HepG2 (cell line): ENCODE results near the gene DCAF15. TPM values are rescaled to one million over a fixed set of nuclear protein-coding genes. Genes with fewer than 3 reads are reported as not detected.

Experiments
- ATAC-seq: fragments of 200-7000 bp; cut with Tn5 transposase; 3 replicates; pipeline ENCODE4 v1.9.1; 2020; ENCODE audit warnings: mild to moderate bottlenecking, moderate library complexity
- BruUV-seq: library from RNA; stranded (reverse); fragments of 400-500 nt; replicated peaks from 2 replicates; lab custom pipeline; 2021; lab: Mats Ljungman, UMichigan
- CTCF ChIA-PET: fragments of 300-600 bp; formaldehyde crosslinking; extraction: SDS; loops from one replicate; lab custom pipeline; 2021; ENCODE audit warnings: low total read pairs, inconsistent platforms, low intra/inter-chr PET ratio; lab: Yijun Ruan, JAX
- POLR2A ChIA-PET: fragments of 350-600 bp; sonication (Branson Sonifier 250); formaldehyde crosslinking; loops from one replicate; lab custom pipeline; 2020; ENCODE audit warnings: antibody characterized with exemption, inconsistent platforms; lab: Yijun Ruan, JAX
- DNase-seq: peaks from one replicate; pipeline ENCODE4 v3.0.0-alpha.2; 2015; ENCODE audit warnings: low spot score
- FAIRE-seq: peaks from 3 replicates; lab custom pipeline; 2011; peaks lifted over from hg19 to GRCh38; lab: Jason Lieb, UNC
- H2AFZ ChIP-seq: one replicate; pipeline ENCODE4 v1.6.1; 2011; ENCODE audit warnings: low read length, inconsistent platforms
- H3K27ac ChIP-seq: fragments of 300-600 bp; 3 replicates; pipeline ENCODE4 v1.8.0; 2011; ENCODE audit warnings: mixed run types, mild to moderate bottlenecking, mixed read lengths, low read length, inconsistent platforms; ENCODE audit not compliant: insufficient read depth; ENCODE audit errors: extremely low read length
- H3K27me3 ChIP-seq, 2 experiments: fragments of 200-600 bp in 1 of 2; 2 replicates in 1 of 2; 3 replicates in 1 of 2; pipeline versions ENCODE4 v1.6.0 to v1.8.0; 2011; ENCODE audit warnings: low read length in 2 of 2, mild to moderate bottlenecking in 2 of 2, moderate library complexity in 2 of 2, inconsistent platforms in 1 of 2; ENCODE audit not compliant: insufficient read depth in 2 of 2, control insufficient read depth in 1 of 2
- H3K36me3 ChIP-seq, 2 experiments: fragments of 200-600 bp in 1 of 2; replicated peaks in 1 of 2; 2 replicates in 1 of 2; 3 replicates in 1 of 2; pipeline versions ENCODE4 v1.5.1 to v1.8.0; 2011; ENCODE audit warnings: low read length in 2 of 2, inconsistent platforms in 1 of 2; ENCODE audit not compliant: insufficient read depth in 2 of 2, control insufficient read depth in 1 of 2
- H3K4me1 ChIP-seq: 2 replicates; pipeline ENCODE4 v1.5.1; 2012; ENCODE audit warnings: low read length, inconsistent platforms; ENCODE audit not compliant: insufficient read depth
- H3K4me2 ChIP-seq: 2 replicates; pipeline ENCODE4 v1.6.0; 2011; ENCODE audit warnings: low read depth, low read length, inconsistent platforms
- H3K4me3 ChIP-seq, 3 experiments: fragments of 200-600 bp in 1 of 3; sonication (generic), shearing (Covaris generic) in 1 of 3; replicated peaks in 1 of 3; 2 replicates each; pipeline ENCODE4 v1.5.1; 2011 to 2016; ENCODE audit warnings: low read length in 3 of 3, inconsistent platforms in 2 of 3, low read depth in 2 of 3, mild to moderate bottlenecking in 2 of 3, control low read depth in 1 of 3, mixed read lengths in 1 of 3; ENCODE audit not compliant: insufficient read depth in 1 of 3
- H3K79me2 ChIP-seq: one replicate; pipeline ENCODE4 v1.6.1; 2011; ENCODE audit warnings: low read length, inconsistent platforms; ENCODE audit not compliant: insufficient read depth
- H3K9ac ChIP-seq: 2 replicates; pipeline ENCODE4 v1.6.0; 2011; ENCODE audit warnings: mild to moderate bottlenecking, low read depth, low read length, inconsistent platforms; ENCODE audit not compliant: insufficient read depth
- H3K9me3 ChIP-seq: 2 replicates; pipeline ENCODE4 v1.5.1; 2012; ENCODE audit warnings: mild to moderate bottlenecking, low read length
- H4K20me1 ChIP-seq: 2 replicates; pipeline ENCODE4 v1.6.0; 2011; ENCODE audit warnings: inconsistent platforms, mild to moderate bottlenecking, low read length, moderate library complexity; ENCODE audit not compliant: insufficient read depth
- DPF2 ChIP-seq: sonication (generic); formaldehyde crosslinking; IDR thresholded peaks from 2 replicates; pipeline ENCODE4 v1.4.0; 2020; ENCODE audit warnings: mild to moderate bottlenecking, low read depth, missing genetic modification reagents, borderline replicate concordance
- FOXA3 ChIP-seq: IDR thresholded peaks from 2 replicates; pipeline ENCODE4 v1.6.1; 2016; ENCODE audit warnings: missing genetic modification reagents, missing compliant biosample characterization
- ISX ChIP-seq: sonication (generic); formaldehyde crosslinking; conservative IDR thresholded peaks from 2 replicates; pipeline ENCODE4 v1.5.0; 2020; ENCODE audit warnings: missing genetic modification reagents
- KDM3A ChIP-seq: IDR thresholded peaks from 2 replicates; pipeline ENCODE4 v1.6.1; 2018; ENCODE audit warnings: low read depth, missing compliant biosample characterization
- KLF9 ChIP-seq: IDR thresholded peaks from 2 replicates; pipeline ENCODE4 v1.6.1; 2016; ENCODE audit warnings: low read depth
- MBD4 ChIP-seq: IDR thresholded peaks from 2 replicates; pipeline ENCODE4 v1.6.1; 2012; ENCODE audit warnings: low read length, inconsistent platforms, borderline replicate concordance
- NAIF1 ChIP-seq: sonication (generic); formaldehyde crosslinking; IDR thresholded peaks from 2 replicates; pipeline ENCODE4 v1.5.0; 2020; ENCODE audit warnings: mild to moderate bottlenecking, missing genetic modification reagents, borderline replicate concordance
- PLRG1 ChIP-seq: fragments of 450-650 bp; conservative IDR thresholded peaks from 2 replicates; pipeline ENCODE4 v1.6.1; 2016
- SIN3A ChIP-seq: IDR thresholded peaks from 2 replicates; pipeline ENCODE4 v1.6.1; 2011; ENCODE audit warnings: low read depth, mild to moderate bottlenecking, control low read depth, low read length, borderline replicate concordance
- ZFP82 ChIP-seq: sonication (generic); formaldehyde crosslinking; IDR thresholded peaks from 2 replicates; pipeline ENCODE4 v1.5.1; 2020; ENCODE audit warnings: mild to moderate bottlenecking, missing genetic modification reagents, borderline replicate concordance
- ZNF282 ChIP-seq: fragments of 450-650 bp; IDR thresholded peaks from 2 replicates; pipeline ENCODE4 v1.6.1; 2018; ENCODE audit not compliant: partially characterized antibody
- ZNF616 ChIP-seq: sonication (generic); formaldehyde crosslinking; IDR thresholded peaks from 2 replicates; pipeline ENCODE4 v1.5.0; 2020; ENCODE audit warnings: low read depth, mild to moderate bottlenecking, missing genetic modification reagents
- WGBS: methylation state at CpG from one replicate; pipeline ENCODE4 v1.1.6; 2017; ENCODE audit warnings: low lambda C conversion rate; 5-methylcytosine and 5-hydroxymethylcytosine counted together
- in situ Hi-C: cut with HindIII; loops from 2 replicates; pipeline ENCODE4 v1.10.0; 2017; ENCODE audit warnings: low pct_unique_long_range_greater_than_20kb; ENCODE audit not compliant: extremely low pct_ligation_motif_present
- intact Hi-C: fragments of 100-400 bp; cut with micrococcal nuclease; formaldehyde crosslinking; loops from one replicate; pipeline ENCODE4 v1.10.0; 2022; ENCODE audit not compliant: unreplicated experiment
- polyA plus RNA-seq, 8 experiments: library from polyadenylated mRNA; depleted of rRNA in 3 of 8; stranded (reverse) in 7 of 8; unstranded in 1 of 8; fragments of >200 nt; fragmentation: Illumina TruSeq in 4 of 8; extraction: Trizol in 4 of 8; gene quantifications; 2 replicates each; pipeline versions ENCODE4 v1.2.1 to v1.2.3, GENCODE V29; 2011 to 2016; ENCODE audit warnings: low read depth in 4 of 8, missing spikeins in 1 of 8, mixed read lengths in 1 of 8; ENCODE audit not compliant: insufficient read depth in 1 of 8
- total RNA-seq, 5 experiments: library from RNA; depleted of rRNA; stranded (reverse); fragments of >200 nt; fragmentation: Illumina TruSeq; extraction: Trizol; gene quantifications; 2 replicates each; pipeline ENCODE4 v1.2.3, GENCODE V29; 2016; ENCODE audit warnings: low read depth in 1 of 5
- TF ChIP-seq, protein P1 (sequence below): fragments of 450-650 bp; IDR thresholded peaks from 2 replicates; pipeline ENCODE4 v1.6.1; 2017; ENCODE audit warnings: mild to moderate bottlenecking
- TF ChIP-seq, protein P2 (sequence below): sonication (generic); formaldehyde crosslinking; IDR thresholded peaks from 2 replicates; pipeline ENCODE4 v1.4.0; 2020; ENCODE audit warnings: mild to moderate bottlenecking, low read depth, missing genetic modification reagents
- TF ChIP-seq, protein P3 (sequence below): sonication (generic); formaldehyde crosslinking; IDR thresholded peaks from 2 replicates; pipeline ENCODE4 v1.8.1; 2022; ENCODE audit warnings: mild to moderate bottlenecking, missing genetic modification reagents
- TF ChIP-seq, protein P4 (sequence below): sonication (generic); formaldehyde crosslinking; IDR thresholded peaks from 2 replicates; pipeline ENCODE4 v1.8.0; 2022; ENCODE audit warnings: mild to moderate bottlenecking, missing genetic modification reagents
- TF ChIP-seq, protein P5 (sequence below): sonication (generic); formaldehyde crosslinking; IDR thresholded peaks from 2 replicates; pipeline ENCODE4 v1.9.0; 2021; ENCODE audit warnings: missing genetic modification reagents, mild to moderate bottlenecking, borderline replicate concordance

DCAF15 gene
- total and polyA plus RNA-seq, 2 of the 13 experiments (the other 11 are each of a cell fraction or from before 2014, with no cell fraction given): 13.6 to 14.0 TPM

DNA sequence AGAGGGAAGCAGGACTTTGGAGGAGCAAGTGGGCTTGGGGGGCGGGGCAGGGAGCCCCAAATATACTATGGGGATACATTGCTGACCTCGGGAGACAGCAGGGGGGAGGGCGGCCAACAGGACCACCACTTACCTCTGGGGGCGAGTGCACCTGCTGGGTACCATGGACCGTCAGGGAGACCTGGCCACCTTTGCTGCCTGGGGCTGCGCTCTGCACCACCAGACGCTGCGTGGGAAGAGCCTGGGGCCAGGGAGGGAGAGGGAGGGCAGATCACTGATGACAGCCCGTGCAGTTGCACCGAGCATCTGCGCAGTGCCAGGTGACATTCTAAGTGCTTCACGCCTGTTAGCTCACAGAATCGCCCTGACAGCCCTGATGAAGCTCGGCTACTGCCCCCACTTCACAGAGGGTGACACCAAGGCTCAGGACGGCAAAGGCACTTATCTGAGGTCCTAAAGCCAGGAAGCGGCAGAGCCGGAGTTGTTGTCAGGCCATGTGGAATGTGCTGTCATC lies 29.7 kb downstream of the DCAF15 start:
- CTCF ChIA-PET: no interaction called here
- H3K4me2 ChIP-seq: no peak overlapping the region
- intact Hi-C loops (no loop called here), in situ Hi-C loops (no loop called here)
- BruUV-seq: no TSS peak
- no peak overlapping the region for H3K4me3 ChIP-seq
- no peak overlapping the region for H3K27ac ChIP-seq
- H3K79me2 ChIP-seq: no peaks in the 10 kb centered on the region
- POLR2A ChIA-PET: no interaction called here
- FAIRE-seq: no peak
- H3K27me3 ChIP-seq: no peaks in the 10 kb centered on the region
- no peak overlapping the region for H2AFZ ChIP-seq
- TF ChIP-seq, protein P1, sequence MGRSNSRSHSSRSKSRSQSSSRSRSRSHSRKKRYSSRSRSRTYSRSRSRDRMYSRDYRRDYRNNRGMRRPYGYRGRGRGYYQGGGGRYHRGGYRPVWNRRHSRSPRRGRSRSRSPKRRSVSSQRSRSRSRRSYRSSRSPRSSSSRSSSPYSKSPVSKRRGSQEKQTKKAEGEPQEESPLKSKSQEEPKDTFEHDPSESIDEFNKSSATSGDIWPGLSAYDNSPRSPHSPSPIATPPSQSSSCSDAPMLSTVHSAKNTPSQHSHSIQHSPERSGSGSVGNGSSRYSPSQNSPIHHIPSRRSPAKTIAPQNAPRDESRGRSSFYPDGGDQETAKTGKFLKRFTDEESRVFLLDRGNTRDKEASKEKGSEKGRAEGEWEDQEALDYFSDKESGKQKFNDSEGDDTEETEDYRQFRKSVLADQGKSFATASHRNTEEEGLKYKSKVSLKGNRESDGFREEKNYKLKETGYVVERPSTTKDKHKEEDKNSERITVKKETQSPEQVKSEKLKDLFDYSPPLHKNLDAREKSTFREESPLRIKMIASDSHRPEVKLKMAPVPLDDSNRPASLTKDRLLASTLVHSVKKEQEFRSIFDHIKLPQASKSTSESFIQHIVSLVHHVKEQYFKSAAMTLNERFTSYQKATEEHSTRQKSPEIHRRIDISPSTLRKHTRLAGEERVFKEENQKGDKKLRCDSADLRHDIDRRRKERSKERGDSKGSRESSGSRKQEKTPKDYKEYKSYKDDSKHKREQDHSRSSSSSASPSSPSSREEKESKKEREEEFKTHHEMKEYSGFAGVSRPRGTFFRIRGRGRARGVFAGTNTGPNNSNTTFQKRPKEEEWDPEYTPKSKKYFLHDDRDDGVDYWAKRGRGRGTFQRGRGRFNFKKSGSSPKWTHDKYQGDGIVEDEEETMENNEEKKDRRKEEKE: no peak
- TF ChIP-seq NAIF1 (CRISPR knock-in tag) (no peak), KDM3A (CRISPR knock-in tag) (no peak), SIN3A (no peak), ZNF616 (CRISPR knock-in tag) (no peak), FOXA3 (CRISPR knock-in tag) (no peak), ZNF282 (no peak), ZFP82 (no peak), KLF9 (no peak), PLRG1 (no peak), MBD4 (no peak), ISX (CRISPR knock-in tag) (no peak), DPF2 (CRISPR knock-in tag) (no peak)
- TF ChIP-seq, protein P2, sequence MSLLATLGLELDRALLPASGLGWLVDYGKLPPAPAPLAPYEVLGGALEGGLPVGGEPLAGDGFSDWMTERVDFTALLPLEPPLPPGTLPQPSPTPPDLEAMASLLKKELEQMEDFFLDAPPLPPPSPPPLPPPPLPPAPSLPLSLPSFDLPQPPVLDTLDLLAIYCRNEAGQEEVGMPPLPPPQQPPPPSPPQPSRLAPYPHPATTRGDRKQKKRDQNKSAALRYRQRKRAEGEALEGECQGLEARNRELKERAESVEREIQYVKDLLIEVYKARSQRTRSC (CRISPR knock-in tag): no peak
- TF ChIP-seq, protein P3, sequence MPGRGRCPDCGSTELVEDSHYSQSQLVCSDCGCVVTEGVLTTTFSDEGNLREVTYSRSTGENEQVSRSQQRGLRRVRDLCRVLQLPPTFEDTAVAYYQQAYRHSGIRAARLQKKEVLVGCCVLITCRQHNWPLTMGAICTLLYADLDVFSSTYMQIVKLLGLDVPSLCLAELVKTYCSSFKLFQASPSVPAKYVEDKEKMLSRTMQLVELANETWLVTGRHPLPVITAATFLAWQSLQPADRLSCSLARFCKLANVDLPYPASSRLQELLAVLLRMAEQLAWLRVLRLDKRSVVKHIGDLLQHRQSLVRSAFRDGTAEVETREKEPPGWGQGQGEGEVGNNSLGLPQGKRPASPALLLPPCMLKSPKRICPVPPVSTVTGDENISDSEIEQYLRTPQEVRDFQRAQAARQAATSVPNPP (CRISPR knock-in tag): no peak
- TF ChIP-seq, protein P4, sequence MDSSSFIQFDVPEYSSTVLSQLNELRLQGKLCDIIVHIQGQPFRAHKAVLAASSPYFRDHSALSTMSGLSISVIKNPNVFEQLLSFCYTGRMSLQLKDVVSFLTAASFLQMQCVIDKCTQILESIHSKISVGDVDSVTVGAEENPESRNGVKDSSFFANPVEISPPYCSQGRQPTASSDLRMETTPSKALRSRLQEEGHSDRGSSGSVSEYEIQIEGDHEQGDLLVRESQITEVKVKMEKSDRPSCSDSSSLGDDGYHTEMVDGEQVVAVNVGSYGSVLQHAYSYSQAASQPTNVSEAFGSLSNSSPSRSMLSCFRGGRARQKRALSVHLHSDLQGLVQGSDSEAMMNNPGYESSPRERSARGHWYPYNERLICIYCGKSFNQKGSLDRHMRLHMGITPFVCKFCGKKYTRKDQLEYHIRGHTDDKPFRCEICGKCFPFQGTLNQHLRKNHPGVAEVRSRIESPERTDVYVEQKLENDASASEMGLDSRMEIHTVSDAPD (CRISPR knock-in tag): no peak
- TF ChIP-seq, protein P5, sequence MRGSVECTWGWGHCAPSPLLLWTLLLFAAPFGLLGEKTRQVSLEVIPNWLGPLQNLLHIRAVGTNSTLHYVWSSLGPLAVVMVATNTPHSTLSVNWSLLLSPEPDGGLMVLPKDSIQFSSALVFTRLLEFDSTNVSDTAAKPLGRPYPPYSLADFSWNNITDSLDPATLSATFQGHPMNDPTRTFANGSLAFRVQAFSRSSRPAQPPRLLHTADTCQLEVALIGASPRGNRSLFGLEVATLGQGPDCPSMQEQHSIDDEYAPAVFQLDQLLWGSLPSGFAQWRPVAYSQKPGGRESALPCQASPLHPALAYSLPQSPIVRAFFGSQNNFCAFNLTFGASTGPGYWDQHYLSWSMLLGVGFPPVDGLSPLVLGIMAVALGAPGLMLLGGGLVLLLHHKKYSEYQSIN (CRISPR knock-in tag): no peak
- H3K9ac ChIP-seq: no peak overlapping the region
- peaks cover 5 to 12% of the 10 kb centered on the region in 2 experiments; a peak in 3 of 5 replicates for H3K36me3 ChIP-seq
- no peaks in the 10 kb centered on the region for H4K20me1 ChIP-seq
- DNase-seq: no peak
- no peak for ATAC-seq
- no peaks in the 10 kb centered on the region for H3K9me3 ChIP-seq
- WGBS: 97% methylated on average over 10 of the region's 17 CpGs
- peaks cover 22% of the 10 kb centered on the region for H3K4me1 ChIP-seq
